Erythroblast (primary cell): Measurements from ENCODE around the gene CCDC91.

Experiments
- GATA1 ChIP-seq: IDR thresholded peaks from 2 replicates; pipeline ENCODE4 v1.6.1; 2011; ENCODE audit warnings: low read depth, mild to moderate bottlenecking, control low read depth, low read length, moderate library complexity
- POLR2A ChIP-seq: IDR thresholded peaks from 2 replicates; pipeline ENCODE4 v1.6.1; 2011; ENCODE audit warnings: mild to moderate bottlenecking, low read length

DNA sequence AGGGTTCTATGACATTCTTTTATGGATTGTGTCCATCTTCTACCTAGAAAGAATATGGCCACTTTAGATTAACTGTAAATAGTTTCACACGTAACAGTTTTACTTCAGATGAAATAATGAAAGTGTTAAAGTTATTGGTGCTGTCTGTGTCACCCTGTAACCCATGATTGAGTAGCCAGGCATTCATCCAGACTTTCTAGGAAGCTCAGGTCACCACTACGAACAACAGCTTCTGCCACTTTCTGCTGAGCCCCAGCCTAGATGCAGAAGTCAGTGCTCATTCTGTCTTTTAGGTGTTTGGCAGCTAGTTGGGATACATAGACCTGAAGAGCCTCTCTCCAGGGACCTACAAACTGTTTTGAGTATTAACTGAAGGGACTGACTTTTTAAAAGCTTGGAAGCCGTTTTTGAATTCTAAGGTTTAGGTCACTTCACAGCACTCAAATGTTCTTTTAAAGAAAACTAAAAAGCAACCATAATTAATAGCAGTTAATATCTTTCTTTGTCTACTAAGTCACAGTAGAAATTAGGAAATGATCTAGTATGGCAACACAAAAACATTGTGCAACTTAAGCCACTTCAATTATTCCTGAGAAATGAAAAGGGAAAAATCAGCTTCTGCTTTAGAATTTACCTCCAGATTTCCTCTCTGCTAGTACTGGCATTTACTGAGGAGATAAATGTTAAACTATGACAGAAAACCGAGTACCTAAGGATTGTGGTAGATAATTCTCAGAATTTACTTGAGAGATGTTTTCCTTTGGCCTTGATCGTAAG is 266.9 kb downstream of the CCDC91 start:
- TF ChIP-seq POLR2A, result no peak
- TF ChIP-seq GATA1, result no peak
